ENCODE measurements around the gene SESN3. TPM values are rescaled to one million over a fixed set of nuclear protein-coding genes. Genes with fewer than 3 reads are reported as not detected.
A peak's percentile ranks its signal among the peaks of the same experiment; 100 is the strongest.
"Not testable (repeated sequence)": the region's sequence is repeated elsewhere in the genome, so short reads cannot be mapped to it uniquely, and the experiment has no call there.

SESN3 gene, protein sequence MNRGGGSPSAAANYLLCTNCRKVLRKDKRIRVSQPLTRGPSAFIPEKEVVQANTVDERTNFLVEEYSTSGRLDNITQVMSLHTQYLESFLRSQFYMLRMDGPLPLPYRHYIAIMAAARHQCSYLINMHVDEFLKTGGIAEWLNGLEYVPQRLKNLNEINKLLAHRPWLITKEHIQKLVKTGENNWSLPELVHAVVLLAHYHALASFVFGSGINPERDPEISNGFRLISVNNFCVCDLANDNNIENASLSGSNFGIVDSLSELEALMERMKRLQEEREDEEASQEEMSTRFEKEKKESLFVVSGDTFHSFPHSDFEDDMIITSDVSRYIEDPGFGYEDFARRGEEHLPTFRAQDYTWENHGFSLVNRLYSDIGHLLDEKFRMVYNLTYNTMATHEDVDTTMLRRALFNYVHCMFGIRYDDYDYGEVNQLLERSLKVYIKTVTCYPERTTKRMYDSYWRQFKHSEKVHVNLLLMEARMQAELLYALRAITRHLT
- total RNA-seq, result 10 to 100 TPM; 19.4 to 19.5 TPM

DNA sequence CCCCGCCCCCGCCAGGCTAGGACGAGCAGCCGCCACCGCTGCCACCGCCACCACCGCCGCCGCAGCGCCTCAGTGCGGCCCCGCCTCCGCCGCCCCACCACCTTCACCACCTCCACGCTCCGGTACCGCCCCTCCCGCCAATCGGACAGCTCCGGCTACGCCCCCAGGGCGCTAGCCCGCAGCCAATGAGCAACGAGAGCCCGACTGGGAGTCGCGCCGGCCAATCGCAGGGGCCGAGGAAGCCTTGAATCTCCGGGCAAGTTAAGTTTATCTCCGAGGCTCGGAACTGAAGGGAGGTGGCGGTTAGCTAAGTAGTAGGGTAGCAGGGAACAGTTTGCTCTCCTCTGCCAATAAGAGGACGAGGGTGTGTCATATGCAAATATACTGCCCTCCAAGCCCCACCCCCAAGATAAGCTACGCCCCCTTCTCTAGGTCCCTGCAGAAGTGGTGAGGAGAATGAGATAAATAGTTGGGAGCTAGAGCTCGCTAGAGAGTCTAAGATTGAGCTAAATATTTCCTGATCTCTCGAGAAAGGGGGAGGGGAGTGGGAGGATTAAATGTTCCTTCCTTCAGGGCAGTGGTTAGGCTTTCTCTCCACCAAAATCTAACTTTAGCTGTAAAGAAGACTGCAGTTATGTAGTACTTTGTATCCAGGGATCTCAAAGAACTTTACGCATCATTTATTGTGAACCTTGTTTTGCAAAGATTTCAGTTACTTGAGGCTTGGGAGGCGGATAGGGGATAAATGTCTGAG lies at the start of gene SESN3:
TSS of gene SESN3 (minus strand) at position 76 of the 754 bp plus-strand sequence. CDS start 342 bp downstream, outside the sequence.
- H3K27ac Mint-ChIP-seq, result peak within 1 kb of the TSS; percentile 78
- TF ChIP-seq, protein P1, sequence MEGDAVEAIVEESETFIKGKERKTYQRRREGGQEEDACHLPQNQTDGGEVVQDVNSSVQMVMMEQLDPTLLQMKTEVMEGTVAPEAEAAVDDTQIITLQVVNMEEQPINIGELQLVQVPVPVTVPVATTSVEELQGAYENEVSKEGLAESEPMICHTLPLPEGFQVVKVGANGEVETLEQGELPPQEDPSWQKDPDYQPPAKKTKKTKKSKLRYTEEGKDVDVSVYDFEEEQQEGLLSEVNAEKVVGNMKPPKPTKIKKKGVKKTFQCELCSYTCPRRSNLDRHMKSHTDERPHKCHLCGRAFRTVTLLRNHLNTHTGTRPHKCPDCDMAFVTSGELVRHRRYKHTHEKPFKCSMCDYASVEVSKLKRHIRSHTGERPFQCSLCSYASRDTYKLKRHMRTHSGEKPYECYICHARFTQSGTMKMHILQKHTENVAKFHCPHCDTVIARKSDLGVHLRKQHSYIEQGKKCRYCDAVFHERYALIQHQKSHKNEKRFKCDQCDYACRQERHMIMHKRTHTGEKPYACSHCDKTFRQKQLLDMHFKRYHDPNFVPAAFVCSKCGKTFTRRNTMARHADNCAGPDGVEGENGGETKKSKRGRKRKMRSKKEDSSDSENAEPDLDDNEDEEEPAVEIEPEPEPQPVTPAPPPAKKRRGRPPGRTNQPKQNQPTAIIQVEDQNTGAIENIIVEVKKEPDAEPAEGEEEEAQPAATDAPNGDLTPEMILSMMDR (IDR thresholded peaks at IDR 0.05), result no peak
- ATAC-seq (peak; percentile 93), DNase-seq (peak; percentile 98)
- peaks cover 39% of the 10 kb centered on the region for H3K4me1 Mint-ChIP-seq (ENCODE audit: low read depth)
- ChIA-PET CTCF (interaction anchor here (0.7 to 2.8 kb wide), 15 partner anchors 8 to 479 kb away, joined by 3 to 14 read pairs (median 3); no protein-coding TSS in a partner anchor), POLR2A (interaction anchor here (0.6 to 2.3 kb wide), 7 partner anchors 10 to 559 kb away, joined by 3 to 10 read pairs (median 4); partner anchors contain the start of genes CEP57 and FAM76B)
- peak within 1 kb of the TSS; percentile 92 for H3K4me3 Mint-ChIP-seq
- no peaks in the 10 kb centered on the region for H3K27me3 Mint-ChIP-seq
- no peaks in the 10 kb centered on the region for H3K9me3 Mint-ChIP-seq
- no peaks in the 10 kb centered on the region for H3K36me3 Mint-ChIP-seq (ENCODE audit: low read depth)
- intact Hi-C loops (cut with micrococcal nuclease), result loop anchor here (1.0 to 5.0 kb wide), 4 partner anchors 23 to 476 kb away; no protein-coding TSS in a partner anchor

DNA sequence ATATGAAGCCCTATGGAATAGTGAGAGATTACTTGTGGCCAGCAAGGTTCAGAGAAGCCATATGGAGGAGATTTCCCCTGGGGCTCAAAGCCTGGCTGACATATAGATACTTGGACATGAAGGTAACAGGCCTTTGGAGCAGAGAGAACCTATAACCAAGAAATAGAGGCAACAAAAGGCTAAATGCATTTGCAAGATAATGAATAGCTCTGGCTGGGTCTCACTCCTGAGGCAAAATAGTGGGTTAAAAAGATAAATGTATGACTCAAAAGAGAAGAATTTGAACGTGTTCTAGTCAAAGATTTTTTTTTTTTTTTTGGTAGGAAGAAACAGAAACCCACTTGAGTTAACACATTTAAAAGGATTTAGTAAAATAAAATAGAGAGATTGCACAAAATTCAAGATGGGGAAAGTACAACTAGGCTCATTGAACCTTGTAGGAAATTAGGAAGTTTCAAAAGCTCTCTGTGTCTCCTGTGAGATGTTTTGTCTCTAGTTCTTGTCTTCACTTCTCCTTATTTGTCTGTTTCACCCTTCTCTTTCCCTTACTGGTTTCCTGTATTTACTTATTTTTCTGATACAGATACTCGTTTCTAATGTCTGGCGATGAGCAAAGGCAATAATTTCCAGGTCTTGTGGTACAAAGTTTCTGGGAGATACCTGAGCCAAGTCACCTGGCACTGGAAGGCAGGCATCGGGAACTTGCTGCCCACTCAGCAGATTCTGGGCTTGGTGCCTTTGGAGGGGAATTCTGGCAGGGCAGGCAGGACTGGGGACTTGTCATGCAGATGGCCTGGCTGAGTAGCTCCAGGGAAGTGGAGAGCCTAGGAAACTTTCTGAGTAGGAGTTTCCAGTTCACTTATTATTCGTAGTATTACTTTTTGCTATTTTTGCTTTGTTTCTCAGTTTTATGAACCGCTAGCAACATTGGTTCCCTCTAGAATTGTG lies 49.2 kb upstream of the SESN3 start:
- intact Hi-C loops (cut with micrococcal nuclease), result no loop called here
- no peak for DNase-seq
- Mint-ChIP-seq H3K4me1 (ENCODE audit: low read depth) (peaks cover 2% of the 10 kb centered on the region), H3K27me3 (no peaks in the 10 kb centered on the region), H3K9me3 (no peaks in the 10 kb centered on the region), H3K4me3 (no peak overlapping the region), H3K36me3 (ENCODE audit: low read depth) (no peaks in the 10 kb centered on the region), H3K27ac (no peak overlapping the region)
- ChIA-PET POLR2A (no interaction called here), CTCF (no interaction called here)
- ATAC-seq, result no peak
- TF ChIP-seq, protein P1 (IDR thresholded peaks at IDR 0.05), result no peak

DNA sequence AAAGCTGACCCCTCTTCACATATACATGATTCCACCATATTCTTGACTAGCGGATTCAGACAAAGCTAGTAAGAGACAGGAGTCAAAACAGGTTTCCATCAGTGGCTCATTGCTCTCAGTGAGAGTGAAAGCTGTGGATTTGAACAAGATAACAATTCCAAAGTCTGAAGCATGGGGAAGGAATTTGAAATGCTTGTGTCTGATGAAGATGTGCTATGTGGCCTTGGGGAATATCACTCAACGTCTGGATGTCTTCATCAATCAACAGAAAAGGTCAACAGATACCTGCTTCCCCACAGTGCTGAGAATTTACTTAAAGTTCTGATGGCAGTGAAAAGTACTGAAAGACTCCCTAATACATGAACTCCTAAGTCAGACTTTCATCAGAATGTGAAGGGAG lies 46.9 kb upstream of the SESN3 start:
- Mint-ChIP-seq H3K27me3 (no peaks in the 10 kb centered on the region), H3K4me3 (no peak overlapping the region), H3K9me3 (no peaks in the 10 kb centered on the region), H3K36me3 (ENCODE audit: low read depth) (no peaks in the 10 kb centered on the region), H3K4me1 (ENCODE audit: low read depth) (no peaks in the 10 kb centered on the region), H3K27ac (no peak overlapping the region)
- ChIA-PET POLR2A (interaction anchor here (1.1 kb wide), 1 partner anchor 23 kb away, joined by 3 read pairs; no protein-coding TSS in a partner anchor), CTCF (no interaction called here)
- intact Hi-C loops (cut with micrococcal nuclease), result no loop called here
- DNase-seq, result no peak
- ATAC-seq, result no peak
- TF ChIP-seq, protein P1 (IDR thresholded peaks at IDR 0.05), result no peak

DNA sequence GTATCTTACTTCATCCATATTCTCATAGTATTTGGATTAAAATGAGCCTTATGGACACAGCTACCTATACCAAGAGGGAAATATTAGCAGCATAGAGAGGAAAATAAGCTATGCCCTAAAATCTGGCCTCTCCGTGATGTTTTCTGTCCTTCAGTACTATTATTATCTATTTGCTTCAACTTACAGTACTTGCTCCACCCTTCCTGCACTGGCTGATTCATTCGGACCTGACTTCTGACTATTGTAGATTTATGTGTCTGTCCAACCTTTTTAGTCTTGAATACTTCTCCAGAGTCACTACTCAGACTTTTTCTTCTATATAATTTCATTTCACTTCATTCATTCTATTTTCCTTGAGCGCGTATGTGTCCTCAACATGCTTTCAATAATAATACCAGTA lies 45.1 kb upstream of the SESN3 start:
- H3K27me3 Mint-ChIP-seq, result no peaks in the 10 kb centered on the region

DNA sequence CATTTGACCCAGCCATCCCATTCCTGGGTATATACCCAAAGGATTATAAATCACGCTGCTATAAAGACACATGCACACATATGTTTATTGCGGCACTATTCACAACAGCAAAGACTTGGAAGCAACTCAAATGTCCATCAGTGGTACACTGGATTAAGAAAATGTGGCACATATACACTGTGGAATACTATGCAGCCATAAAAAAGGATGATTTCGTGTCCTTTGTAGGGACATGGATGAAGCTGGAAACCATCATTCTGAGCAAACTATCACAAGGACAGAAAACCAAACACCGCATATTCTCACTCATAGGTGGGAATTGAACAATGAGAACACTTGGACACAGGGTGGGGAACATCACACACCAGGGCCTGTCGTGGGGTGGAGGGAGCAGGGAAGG lies 42.6 kb upstream of the SESN3 start:
- H3K9me3 Mint-ChIP-seq; H3K27me3 Mint-ChIP-seq; H3K36me3 Mint-ChIP-seq (ENCODE audit: low read depth); H3K4me3 Mint-ChIP-seq; H3K27ac Mint-ChIP-seq; POLR2A ChIA-PET; H3K4me1 Mint-ChIP-seq (ENCODE audit: low read depth); intact Hi-C loops (cut with micrococcal nuclease); DNase-seq; ATAC-seq: not testable (repeated sequence)
- CTCF ChIA-PET, result interaction anchor here (1.5 kb wide), 1 partner anchor 8 kb away, joined by 4 read pairs; no protein-coding TSS in a partner anchor

More for the DNA sequence above, 45.1 kb upstream of the SESN3 start:
- DNase-seq, result no peak
- TF ChIP-seq, protein P1 (IDR thresholded peaks at IDR 0.05), result no peak
- ATAC-seq, result no peak
- ChIA-PET POLR2A (no interaction called here), CTCF (interaction anchor here (1.0 kb wide), 1 partner anchor 269 kb away, joined by 3 read pairs; no protein-coding TSS in a partner anchor)
- H3K27ac Mint-ChIP-seq, result no peak overlapping the region
- intact Hi-C loops (cut with micrococcal nuclease), result no loop called here
- H3K9me3 Mint-ChIP-seq, result no peaks in the 10 kb centered on the region
- no peaks in the 10 kb centered on the region for H3K4me1 Mint-ChIP-seq (ENCODE audit: low read depth)
- H3K36me3 Mint-ChIP-seq (ENCODE audit: low read depth), result no peaks in the 10 kb centered on the region
- no peak overlapping the region for H3K4me3 Mint-ChIP-seq
